Naive thymus-derived CD4-positive, alpha-beta T cell (primary cell): ENCODE measurements around the gene ABHD4. TPM values are rescaled to one million over a fixed set of nuclear protein-coding genes. Genes with fewer than 3 reads are reported as not detected.

Source experiments
- ATAC-seq: fragments of 150-1000 bp; cut with Tn5 transposase; 2 replicates; pipeline ENCODE4 v1.10.0; 2021; ENCODE audit warnings: mild to moderate bottlenecking, moderate library complexity
- CTCF ChIA-PET: fragments of 350-600 bp; sonication (Branson Sonifier 250); formaldehyde crosslinking; loops from one replicate; lab custom pipeline; 2021; ENCODE audit warnings: antibody characterized with exemption; lab: Charles Lee
- POLR2A ChIA-PET: fragments of 350-600 bp; sonication (Branson Sonifier 250); formaldehyde crosslinking; loops from one replicate; lab custom pipeline; 2021; ENCODE audit warnings: antibody characterized with exemption, inconsistent platforms; lab: Charles Lee
- DNase-seq, 9 donors: peaks; one replicate each; pipeline versions ENCODE4 v3.0.0 to v3.0.0-alpha.2; 2020 to 2022; ENCODE audit warnings: mixed read lengths in 1 of 9
- H3K27ac ChIP-seq: one replicate; pipeline ENCODE4 v1.7.0; 2013; ENCODE audit warnings: mild to moderate bottlenecking, low read depth, low read length, moderate library complexity
- H3K27me3 ChIP-seq, 2 donors: one replicate each; pipeline ENCODE4 v1.7.0; 2013; ENCODE audit warnings: low read length in 2 of 2, mild to moderate bottlenecking in 2 of 2, moderate library complexity in 2 of 2; ENCODE audit not compliant: control insufficient read depth in 2 of 2, insufficient read depth in 2 of 2
- H3K36me3 ChIP-seq, 3 experiments: 1 replicate in 2 of 3; 2 replicates in 1 of 3; pipeline ENCODE4 v1.7.0; 2013; ENCODE audit warnings: low read length in 3 of 3, mild to moderate bottlenecking in 3 of 3, moderate library complexity in 1 of 3; ENCODE audit not compliant: insufficient read depth in 3 of 3, control insufficient read depth in 2 of 3
- H3K4me1 ChIP-seq, 2 donors: one replicate each; pipeline ENCODE4 v1.7.0; 2013; ENCODE audit warnings: low read length in 2 of 2, mild to moderate bottlenecking in 2 of 2, moderate library complexity in 1 of 2; ENCODE audit not compliant: control insufficient read depth in 2 of 2, insufficient read depth in 2 of 2
- H3K4me3 ChIP-seq: 2 replicates; pipeline ENCODE4 v1.7.0; 2013; ENCODE audit warnings: mild to moderate bottlenecking, low read length
- H3K9me3 ChIP-seq, 3 experiments: 1 replicate in 2 of 3; 2 replicates in 1 of 3; pipeline ENCODE4 v1.7.0; 2013; ENCODE audit warnings: low read length in 3 of 3; ENCODE audit not compliant: control insufficient read depth in 2 of 3
- H3K27ac Mint-ChIP-seq, 9 donors: one replicate each; pipeline ENCODE4 v1.8.0; 2020 to 2022; ENCODE audit warnings: mixed read lengths in 9 of 9, mild to moderate bottlenecking in 8 of 9, moderate library complexity in 5 of 9, inconsistent platforms in 2 of 9
- H3K27me3 Mint-ChIP-seq, 5 donors: one replicate each; pipeline ENCODE4 v1.8.0; 2021 to 2022; ENCODE audit warnings: mixed read lengths in 5 of 5, mild to moderate bottlenecking in 1 of 5
- H3K36me3 Mint-ChIP-seq, 5 donors: one replicate each; pipeline ENCODE4 v1.8.0; 2020 to 2022; ENCODE audit warnings: mixed read lengths in 5 of 5, mild to moderate bottlenecking in 3 of 5, inconsistent platforms in 1 of 5
- H3K4me1 Mint-ChIP-seq, 7 donors: one replicate each; pipeline ENCODE4 v1.8.0; 2020 to 2022; ENCODE audit warnings: mixed read lengths in 7 of 7, mild to moderate bottlenecking in 3 of 7, inconsistent platforms in 1 of 7
- H3K4me3 Mint-ChIP-seq, 10 donors: one replicate each; pipeline ENCODE4 v1.8.0; 2020 to 2022; ENCODE audit warnings: mild to moderate bottlenecking in 10 of 10, mixed read lengths in 10 of 10, moderate library complexity in 6 of 10, inconsistent platforms in 2 of 10
- H3K9me3 Mint-ChIP-seq, 11 donors: one replicate each; pipeline ENCODE4 v1.8.0; 2020 to 2022; ENCODE audit warnings: mixed read lengths in 11 of 11, mild to moderate bottlenecking in 4 of 11, inconsistent platforms in 1 of 11, moderate library complexity in 1 of 11
- intact Hi-C, 2 donors: fragments of 100-400 bp; cut with micrococcal nuclease; formaldehyde crosslinking; loops; one replicate each; pipeline ENCODE4 v1.15.1; 2023
- polyA plus RNA-seq, 2 donors: library from polyadenylated mRNA; unstranded; fragments of 300-500 nt; fragmentation: Illumina TruSeq; gene quantifications; one replicate each; pipeline ENCODE4 v1.2.3, GENCODE V29; 2021
- total RNA-seq, 6 experiments: library from RNA in 5 of 6; stranded (reverse) in 5 of 6; gene quantifications; 1 replicate in 5 of 6; 2 replicates in 1 of 6; pipeline ENCODE4 v1.2.3 and lab custom pipeline; 2021 to 2026

The ABHD4 gene
- total and polyA plus RNA-seq, 7 experiments from 2014 or later = 6.7 to 16.3 (median 14.4) TPM

- no peak for DNase-seq
- H3K9me3 Mint-ChIP-seq = no peaks in the 10 kb centered on the region
- peak overlapping the region in 7 of 10 donors; percentile 42 to 97 (median 92) for H3K4me3 Mint-ChIP-seq
- ATAC-seq = no peak
- CTCF ChIA-PET = interaction anchor here (2.8 to 3.1 kb wide), 2 partner anchors 10 to 30 kb away, joined by 13 to 15 read pairs; partner anchors contain the start of gene DAD1
- H3K4me1 Mint-ChIP-seq = peaks cover 23 to 44% (median 33%) of the 10 kb centered on the region in 7 donors
- Histone ChIP-seq H3K36me3 (peaks cover 5 to 36% (median 13%) of the 10 kb centered on the region in 3 experiments), H3K4me3 (no peak overlapping the region), H3K27me3 (no peaks in the 10 kb centered on the region), H3K4me1 (peaks cover 10 to 15% of the 10 kb centered on the region in 2 donors), H3K9me3 (no peaks in the 10 kb centered on the region), H3K27ac (no peak overlapping the region)
- H3K27ac Mint-ChIP-seq = no peak overlapping the region
- peaks cover 0 to 4% (median 0%) of the 10 kb centered on the region in 5 donors for H3K27me3 Mint-ChIP-seq
- intact Hi-C loops = no loop called here
- peaks cover 12 to 32% (median 14%) of the 10 kb centered on the region in 5 donors for H3K36me3 Mint-ChIP-seq
- POLR2A ChIA-PET = interaction anchor here (1.3 to 4.9 kb wide), 2 partner anchors 11 to 28 kb away, joined by 4 to 61 read pairs; partner anchors contain the start of gene DAD1
These were observed 1.9 kb downstream of the ABHD4 start for GRCh38 chr14:22600027-22600426.

GRCh38 chr14:22601456-22601855 is 3.4 kb downstream of the ABHD4 start:
- Mint-ChIP-seq H3K4me1 (peaks cover 23 to 44% (median 33%) of the 10 kb centered on the region in 7 donors), H3K4me3 (peak overlapping the region in 1 of 10 donors; percentile 11), H3K27me3 (no peaks in the 10 kb centered on the region), H3K27ac (peak overlapping the region in 2 of 9 donors; percentile 2), H3K36me3 (peaks cover 15 to 46% (median 20%) of the 10 kb centered on the region in 5 donors), H3K9me3 (no peaks in the 10 kb centered on the region)
- ChIA-PET CTCF (interaction anchor here (0.6 to 3.1 kb wide), 4 partner anchors 11 to 159 kb away, joined by 3 to 15 read pairs (median 8); partner anchors contain the start of gene DAD1), POLR2A (interaction anchor here (0.5 to 4.9 kb wide), 3 partner anchors 13 to 1508 kb away, joined by 3 to 61 read pairs (median 4); partner anchors contain the start of gene DAD1)
- Histone ChIP-seq H3K9me3 (no peaks in the 10 kb centered on the region), H3K4me1 (peaks cover 10 to 15% of the 10 kb centered on the region in 2 donors), H3K4me3 (no peak overlapping the region), H3K27me3 (no peaks in the 10 kb centered on the region), H3K27ac (no peak overlapping the region), H3K36me3 (peaks cover 5 to 49% (median 13%) of the 10 kb centered on the region in 3 experiments)
- DNase-seq = no peak
- intact Hi-C loops = no loop called here
- no peak for ATAC-seq

- H3K27me3 Mint-ChIP-seq = no peaks in the 10 kb centered on the region
- DNase-seq = no peak
- Histone ChIP-seq H3K4me1 (peaks cover 10 to 15% of the 10 kb centered on the region in 2 donors), H3K36me3 (peaks cover 5 to 54% (median 18%) of the 10 kb centered on the region in 3 experiments), H3K9me3 (no peaks in the 10 kb centered on the region), H3K4me3 (no peak overlapping the region), H3K27me3 (no peaks in the 10 kb centered on the region), H3K27ac (no peak overlapping the region)
- peak overlapping the region in 1 of 10 donors; percentile 26 for H3K4me3 Mint-ChIP-seq
- ChIA-PET CTCF (interaction anchor here (0.7 to 3.1 kb wide), 2 partner anchors 12 to 19 kb away, joined by 3 to 13 read pairs; partner anchors contain the start of gene DAD1), POLR2A (interaction anchor here (4.9 kb wide), 1 partner anchor 13 kb away, joined by 61 read pairs; the partner anchor contains the start of gene DAD1)
- H3K27ac Mint-ChIP-seq = peak overlapping the region in 3 of 9 donors; percentile 2 to 44 (median 3)
- peaks cover 15 to 49% (median 22%) of the 10 kb centered on the region in 5 donors for H3K36me3 Mint-ChIP-seq
- ATAC-seq = no peak
- peaks cover 23 to 44% (median 33%) of the 10 kb centered on the region in 7 donors for H3K4me1 Mint-ChIP-seq
- H3K9me3 Mint-ChIP-seq = no peaks in the 10 kb centered on the region
- intact Hi-C loops = no loop called here
These were observed 3.9 kb downstream of the ABHD4 start for GRCh38 chr14:22601996-22602395.

- Histone ChIP-seq H3K4me1 (peaks cover 10 to 15% of the 10 kb centered on the region in 2 donors), H3K9me3 (no peaks in the 10 kb centered on the region), H3K4me3 (no peak overlapping the region), H3K27me3 (no peaks in the 10 kb centered on the region), H3K36me3 (peaks cover 8 to 62% (median 22%) of the 10 kb centered on the region in 3 experiments), H3K27ac (no peak overlapping the region)
- POLR2A ChIA-PET = interaction anchor here (2.1 kb wide), 1 partner anchor 9 kb away, joined by 4 read pairs; no protein-coding TSS in a partner anchor
- DNase-seq (no peak), ATAC-seq (no peak)
- Mint-ChIP-seq H3K36me3 (peaks cover 20 to 57% (median 28%) of the 10 kb centered on the region in 5 donors), H3K4me3 (no peak overlapping the region), H3K27me3 (no peaks in the 10 kb centered on the region), H3K9me3 (no peaks in the 10 kb centered on the region), H3K4me1 (peaks cover 23 to 37% (median 27%) of the 10 kb centered on the region in 7 donors), H3K27ac (peak overlapping the region in 1 of 9 donors; percentile 48)
- CTCF ChIA-PET = interaction anchor here (1.6 to 3.1 kb wide), 2 partner anchors 10 to 13 kb away, joined by 4 to 13 read pairs; partner anchors contain the start of gene DAD1
- intact Hi-C loops = no loop called here
These were observed 4.8 kb downstream of the ABHD4 start for GRCh38 chr14:22602862-22603261.

GRCh38 chr14:22606380-22606779 is 8.3 kb downstream of the ABHD4 start:
- no peak for DNase-seq
- Mint-ChIP-seq H3K36me3 (peaks cover 35 to 84% (median 41%) of the 10 kb centered on the region in 5 donors), H3K9me3 (no peaks in the 10 kb centered on the region), H3K4me1 (peaks cover 0 to 13% (median 6%) of the 10 kb centered on the region in 7 donors), H3K27ac (peak overlapping the region in 1 of 9 donors; percentile 54), H3K4me3 (no peak overlapping the region), H3K27me3 (no peaks in the 10 kb centered on the region)
- ChIA-PET CTCF (no interaction called here), POLR2A (no interaction called here)
- Histone ChIP-seq H3K4me3 (no peak overlapping the region), H3K27me3 (no peaks in the 10 kb centered on the region), H3K27ac (no peak overlapping the region), H3K9me3 (no peaks in the 10 kb centered on the region), H3K4me1 (no peaks in the 10 kb centered on the region), H3K36me3 (peaks cover 12 to 83% (median 22%) of the 10 kb centered on the region in 3 experiments)
- intact Hi-C loops = no loop called here
- no peak for ATAC-seq

- CTCF ChIA-PET = no interaction called here
- DNase-seq = no peak
These were observed 9.2 kb downstream of the ABHD4 start for GRCh38 chr14:22607291-22607690.

More at GRCh38 chr14:22607291-22607690, 9.2 kb downstream of the ABHD4 start:
- POLR2A ChIA-PET = no interaction called here
- intact Hi-C loops = no loop called here
- H3K36me3 Mint-ChIP-seq = peaks cover 29 to 82% (median 36%) of the 10 kb centered on the region in 5 donors
- Histone ChIP-seq H3K4me1 (no peaks in the 10 kb centered on the region), H3K27ac (no peak overlapping the region), H3K27me3 (no peaks in the 10 kb centered on the region), H3K36me3 (peaks cover 12 to 83% (median 22%) of the 10 kb centered on the region in 3 experiments), H3K4me3 (no peak overlapping the region), H3K9me3 (no peaks in the 10 kb centered on the region)
- no peaks in the 10 kb centered on the region for H3K9me3 Mint-ChIP-seq
- no peak overlapping the region for H3K4me3 Mint-ChIP-seq
- H3K4me1 Mint-ChIP-seq = peaks cover 0 to 6% (median 0%) of the 10 kb centered on the region in 7 donors
- no peaks in the 10 kb centered on the region for H3K27me3 Mint-ChIP-seq
- no peak for ATAC-seq
- no peak overlapping the region for H3K27ac Mint-ChIP-seq
